ENCODE data around the gene UBE2QL1. TPM values are rescaled to one million over a fixed set of nuclear protein-coding genes. Genes with fewer than 3 reads are reported as not detected.

The UBE2QL1 gene
- total RNA-seq, 1 donor from 2014 or later = 0.52 TPM

DNA sequence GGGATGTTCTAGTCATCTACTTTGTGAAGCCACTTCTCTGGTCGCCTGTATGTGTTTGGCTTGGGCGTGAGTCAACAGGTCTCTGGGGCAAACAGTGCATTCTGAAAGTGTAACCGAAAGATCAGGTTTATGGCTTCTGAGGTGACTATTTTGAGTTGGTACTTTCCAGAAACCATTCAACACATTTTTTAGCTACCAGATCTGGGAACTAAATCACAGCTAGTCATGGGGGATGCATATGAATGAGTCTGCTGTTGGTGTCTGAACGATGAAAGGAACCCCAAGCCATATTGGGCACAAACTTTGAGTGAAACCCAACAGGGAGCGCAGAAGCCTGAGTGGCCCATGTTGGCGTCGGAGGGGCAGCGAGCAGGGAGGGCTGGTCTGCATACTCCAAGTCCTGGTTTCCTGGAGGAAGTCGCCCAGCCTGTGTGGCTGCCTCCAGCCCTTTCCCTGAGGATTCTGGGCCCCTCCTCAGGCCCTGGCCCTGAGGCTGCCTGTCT is 35.3 kb downstream of the UBE2QL1 start:
- no peaks in the 10 kb centered on the region for H3K27me3 ChIP-seq (ENCODE audit: control insufficient read depth in 3 of 3, insufficient read depth in 3 of 3, low read length in 3 of 3)
- H3K4me3 ChIP-seq (ENCODE audit: low read length in 3 of 3) = no peak overlapping the region
- no peak overlapping the region for H3K9ac ChIP-seq (ENCODE audit: low read depth in 1 of 3, low read length in 3 of 3)
- H3K4me1 ChIP-seq (ENCODE audit: control insufficient read depth in 3 of 3, insufficient read depth in 3 of 3, low read length in 3 of 3) = peaks cover 0 to 27% (median 23%) of the 10 kb centered on the region in 3 donors
- H3K27ac ChIP-seq (ENCODE audit: low read depth, low read length) = no peak overlapping the region
- H3K9me3 ChIP-seq (ENCODE audit: control insufficient read depth in 3 of 3, low read length in 3 of 3) = no peaks in the 10 kb centered on the region
- peaks cover 0 to 5% (median 0%) of the 10 kb centered on the region in 3 donors for H3K36me3 ChIP-seq (ENCODE audit: control insufficient read depth in 3 of 3, insufficient read depth in 3 of 3, low read length in 3 of 3)

DNA sequence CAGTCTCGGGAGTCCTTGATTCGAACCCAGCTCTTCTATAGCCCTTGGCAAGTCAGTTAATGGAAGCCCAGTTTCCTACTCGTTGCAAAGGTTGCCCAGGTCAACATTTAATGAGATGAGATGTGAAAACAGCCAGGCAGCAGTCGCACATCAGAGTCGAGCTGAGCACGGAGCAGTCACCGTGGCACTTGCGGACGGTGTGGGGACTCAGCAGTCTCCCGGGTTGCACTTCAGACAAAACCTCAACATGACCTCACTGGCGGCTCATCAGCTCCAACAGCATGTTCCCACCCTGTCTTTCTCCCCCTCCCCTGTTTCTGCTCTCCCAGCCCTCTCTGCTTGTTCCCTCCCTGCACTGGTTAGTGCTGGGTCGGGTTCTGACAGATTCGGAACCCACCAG is 35.8 kb downstream of the UBE2QL1 start:
- Histone ChIP-seq H3K27ac (ENCODE audit: low read depth, low read length) (no peak overlapping the region), H3K27me3 (ENCODE audit: control insufficient read depth in 3 of 3, insufficient read depth in 3 of 3, low read length in 3 of 3) (no peaks in the 10 kb centered on the region), H3K9ac (ENCODE audit: low read depth in 1 of 3, low read length in 3 of 3) (no peak overlapping the region)

DNA sequence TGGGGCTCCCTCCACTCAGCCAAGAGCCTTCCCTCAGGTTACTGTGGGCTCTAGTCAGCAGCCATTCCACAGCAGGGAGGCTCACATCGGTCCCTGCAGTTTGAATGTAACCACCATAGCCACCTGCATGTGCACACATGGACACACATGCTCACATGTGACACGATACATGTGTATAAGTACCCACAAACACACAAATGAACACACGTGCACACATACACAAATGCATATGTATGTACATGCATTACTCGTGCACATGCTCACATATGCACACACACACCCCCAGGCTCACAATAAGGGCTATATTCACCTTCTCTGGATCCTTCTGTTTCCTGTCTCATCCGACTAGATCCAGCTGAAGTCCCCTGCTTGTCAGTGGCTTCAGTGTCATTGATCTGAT is 36.2 kb downstream of the UBE2QL1 start:
- no peaks in the 10 kb centered on the region for H3K27me3 ChIP-seq (ENCODE audit: control insufficient read depth in 3 of 3, insufficient read depth in 3 of 3, low read length in 3 of 3)
- no peak overlapping the region for H3K4me3 ChIP-seq (ENCODE audit: low read length in 3 of 3)
- no peaks in the 10 kb centered on the region for H3K9me3 ChIP-seq (ENCODE audit: control insufficient read depth in 3 of 3, low read length in 3 of 3)
- peak overlapping the region in 1 of 3 donors; percentile 58 for H3K9ac ChIP-seq (ENCODE audit: low read depth in 1 of 3, low read length in 3 of 3)
- peaks cover 0 to 5% (median 0%) of the 10 kb centered on the region in 3 donors for H3K36me3 ChIP-seq (ENCODE audit: control insufficient read depth in 3 of 3, insufficient read depth in 3 of 3, low read length in 3 of 3)
- H3K27ac ChIP-seq (ENCODE audit: low read depth, low read length) = no peak overlapping the region
- H3K4me1 ChIP-seq (ENCODE audit: control insufficient read depth in 3 of 3, insufficient read depth in 3 of 3, low read length in 3 of 3) = peaks cover 0 to 26% (median 26%) of the 10 kb centered on the region in 3 donors

More for the DNA sequence above, 35.8 kb downstream of the UBE2QL1 start:
- Histone ChIP-seq H3K4me1 (ENCODE audit: control insufficient read depth in 3 of 3, insufficient read depth in 3 of 3, low read length in 3 of 3) (peaks cover 0 to 26% (median 24%) of the 10 kb centered on the region in 3 donors), H3K4me3 (ENCODE audit: low read length in 3 of 3) (no peak overlapping the region), H3K9me3 (ENCODE audit: control insufficient read depth in 3 of 3, low read length in 3 of 3) (no peaks in the 10 kb centered on the region), H3K36me3 (ENCODE audit: control insufficient read depth in 3 of 3, insufficient read depth in 3 of 3, low read length in 3 of 3) (peaks cover 0 to 5% (median 0%) of the 10 kb centered on the region in 3 donors)

DNA sequence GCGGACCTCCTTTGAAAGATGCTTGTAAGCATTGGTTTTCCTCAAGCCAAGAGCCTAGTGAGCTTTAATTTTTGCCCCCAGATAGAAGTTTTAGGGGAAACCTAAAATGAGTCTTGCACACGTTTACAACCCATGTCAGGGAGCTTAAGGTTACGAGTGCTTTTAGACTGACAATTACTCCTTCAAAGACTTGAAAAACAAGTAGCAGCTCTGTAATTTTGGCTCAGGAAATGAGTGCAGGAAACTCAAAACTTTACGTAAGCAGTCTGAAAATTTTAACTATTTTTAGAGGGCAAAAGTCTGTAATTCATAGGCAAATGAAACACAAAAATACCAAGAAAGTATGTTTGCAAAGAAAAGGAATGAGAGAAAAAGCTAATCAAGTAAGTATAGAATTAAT is 36.8 kb downstream of the UBE2QL1 start:
- Histone ChIP-seq H3K4me1 (ENCODE audit: control insufficient read depth in 3 of 3, insufficient read depth in 3 of 3, low read length in 3 of 3) (peaks cover 0 to 31% (median 28%) of the 10 kb centered on the region in 3 donors), H3K9ac (ENCODE audit: low read depth in 1 of 3, low read length in 3 of 3) (no peak overlapping the region), H3K4me3 (ENCODE audit: low read length in 3 of 3) (no peak overlapping the region), H3K9me3 (ENCODE audit: control insufficient read depth in 3 of 3, low read length in 3 of 3) (no peaks in the 10 kb centered on the region), H3K27me3 (ENCODE audit: control insufficient read depth in 3 of 3, insufficient read depth in 3 of 3, low read length in 3 of 3) (no peaks in the 10 kb centered on the region), H3K27ac (ENCODE audit: low read depth, low read length) (no peak overlapping the region), H3K36me3 (ENCODE audit: control insufficient read depth in 3 of 3, insufficient read depth in 3 of 3, low read length in 3 of 3) (peaks cover 0 to 5% (median 0%) of the 10 kb centered on the region in 3 donors)

DNA sequence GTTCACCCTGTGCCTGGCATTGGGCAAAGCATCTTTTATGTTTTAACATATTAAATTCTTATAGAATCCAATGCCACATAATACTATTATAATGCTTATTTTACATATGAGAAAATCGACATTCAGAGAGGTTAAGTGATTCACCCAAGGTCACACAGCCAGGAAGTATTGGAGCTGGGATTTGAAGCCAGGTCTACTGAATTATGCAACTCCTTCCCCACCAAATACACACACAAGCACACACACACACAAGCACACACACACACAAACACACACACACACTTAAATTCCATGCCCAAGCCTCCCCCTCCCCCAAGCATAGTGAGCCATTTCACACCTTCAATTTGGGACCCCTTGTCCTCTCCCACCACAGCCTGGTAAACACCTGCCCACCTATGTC is 37.4 kb downstream of the UBE2QL1 start:
- no peaks in the 10 kb centered on the region for H3K27me3 ChIP-seq (ENCODE audit: control insufficient read depth in 3 of 3, insufficient read depth in 3 of 3, low read length in 3 of 3)
- no peak overlapping the region for H3K9ac ChIP-seq (ENCODE audit: low read depth in 1 of 3, low read length in 3 of 3)
- no peak overlapping the region for H3K4me3 ChIP-seq (ENCODE audit: low read length in 3 of 3)
- peaks cover 0 to 5% (median 0%) of the 10 kb centered on the region in 3 donors for H3K36me3 ChIP-seq (ENCODE audit: control insufficient read depth in 3 of 3, insufficient read depth in 3 of 3, low read length in 3 of 3)
- H3K9me3 ChIP-seq (ENCODE audit: control insufficient read depth in 3 of 3, low read length in 3 of 3) = no peaks in the 10 kb centered on the region
- H3K4me1 ChIP-seq (ENCODE audit: control insufficient read depth in 3 of 3, insufficient read depth in 3 of 3, low read length in 3 of 3) = peaks cover 0 to 35% (median 33%) of the 10 kb centered on the region in 3 donors
- H3K27ac ChIP-seq (ENCODE audit: low read depth, low read length) = no peak overlapping the region

DNA sequence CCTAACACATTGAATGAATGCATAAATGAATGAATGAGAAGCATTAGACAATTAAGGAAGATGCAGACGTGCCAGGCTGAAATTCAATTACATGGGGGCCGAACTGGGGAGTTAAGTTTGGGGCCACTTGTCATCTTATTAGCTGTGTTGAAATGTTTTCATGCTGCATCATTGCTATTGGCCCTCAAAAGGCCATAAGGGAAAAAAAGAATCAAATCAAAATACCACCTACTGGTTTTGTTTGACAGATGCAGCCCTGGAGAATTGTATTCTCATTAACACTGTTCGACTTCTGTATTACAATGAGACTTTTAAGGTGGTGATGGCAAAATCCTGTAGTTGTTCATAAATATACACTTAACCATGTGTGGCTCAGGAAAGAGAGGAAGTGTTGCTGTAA is 38.4 kb downstream of the UBE2QL1 start:
- H3K9ac ChIP-seq (ENCODE audit: low read depth in 1 of 3, low read length in 3 of 3) = no peak overlapping the region
- H3K4me3 ChIP-seq (ENCODE audit: low read length in 3 of 3) = no peak overlapping the region
- peaks cover 6 to 44% (median 42%) of the 10 kb centered on the region in 3 donors for H3K4me1 ChIP-seq (ENCODE audit: control insufficient read depth in 3 of 3, insufficient read depth in 3 of 3, low read length in 3 of 3)
- H3K36me3 ChIP-seq (ENCODE audit: control insufficient read depth in 3 of 3, insufficient read depth in 3 of 3, low read length in 3 of 3) = peaks cover 0 to 10% (median 5%) of the 10 kb centered on the region in 3 donors
- no peak overlapping the region for H3K27ac ChIP-seq (ENCODE audit: low read depth, low read length)
- no peaks in the 10 kb centered on the region for H3K27me3 ChIP-seq (ENCODE audit: control insufficient read depth in 3 of 3, insufficient read depth in 3 of 3, low read length in 3 of 3)
- H3K9me3 ChIP-seq (ENCODE audit: control insufficient read depth in 3 of 3, low read length in 3 of 3) = no peaks in the 10 kb centered on the region

GRCh38 chr5:6488021-6488420 is 39.4 kb downstream of the UBE2QL1 start:
- Histone ChIP-seq H3K36me3 (ENCODE audit: control insufficient read depth in 3 of 3, insufficient read depth in 3 of 3, low read length in 3 of 3) (peaks cover 0 to 7% (median 6%) of the 10 kb centered on the region in 3 donors), H3K9me3 (ENCODE audit: control insufficient read depth in 3 of 3, low read length in 3 of 3) (no peaks in the 10 kb centered on the region), H3K4me1 (ENCODE audit: control insufficient read depth in 3 of 3, insufficient read depth in 3 of 3, low read length in 3 of 3) (peaks cover 6 to 47% (median 46%) of the 10 kb centered on the region in 3 donors), H3K9ac (ENCODE audit: low read depth in 1 of 3, low read length in 3 of 3) (no peak overlapping the region), H3K4me3 (ENCODE audit: low read length in 3 of 3) (no peak overlapping the region), H3K27ac (ENCODE audit: low read depth, low read length) (no peak overlapping the region), H3K27me3 (ENCODE audit: control insufficient read depth in 3 of 3, insufficient read depth in 3 of 3, low read length in 3 of 3) (no peaks in the 10 kb centered on the region)

- Histone ChIP-seq H3K27me3 (ENCODE audit: control insufficient read depth in 3 of 3, insufficient read depth in 3 of 3, low read length in 3 of 3) (no peaks in the 10 kb centered on the region), H3K4me3 (ENCODE audit: low read length in 3 of 3) (peak overlapping the region in 1 of 3 donors; percentile 4), H3K4me1 (ENCODE audit: control insufficient read depth in 3 of 3, insufficient read depth in 3 of 3, low read length in 3 of 3) (peaks cover 6 to 40% (median 36%) of the 10 kb centered on the region in 3 donors), H3K36me3 (ENCODE audit: control insufficient read depth in 3 of 3, insufficient read depth in 3 of 3, low read length in 3 of 3) (peaks cover 0 to 10% (median 10%) of the 10 kb centered on the region in 3 donors), H3K9me3 (ENCODE audit: control insufficient read depth in 3 of 3, low read length in 3 of 3) (no peaks in the 10 kb centered on the region), H3K9ac (ENCODE audit: low read depth in 1 of 3, low read length in 3 of 3) (no peak overlapping the region), H3K27ac (ENCODE audit: low read depth, low read length) (no peak overlapping the region)
Observed at GRCh38 chr5:6489643-6490185, 41.1 kb downstream of the UBE2QL1 start.

GRCh38 chr5:6490246-6490645 is 41.6 kb downstream of the UBE2QL1 start:
- Histone ChIP-seq H3K27ac (ENCODE audit: low read depth, low read length) (no peak overlapping the region), H3K4me1 (ENCODE audit: control insufficient read depth in 3 of 3, insufficient read depth in 3 of 3, low read length in 3 of 3) (peaks cover 6 to 40% (median 32%) of the 10 kb centered on the region in 3 donors), H3K4me3 (ENCODE audit: low read length in 3 of 3) (peak overlapping the region in 1 of 3 donors; percentile 4)

GRCh38 chr5:6490693-6491092 is 42.0 kb downstream of the UBE2QL1 start:
- no peaks in the 10 kb centered on the region for H3K9me3 ChIP-seq (ENCODE audit: control insufficient read depth in 3 of 3, low read length in 3 of 3)
- H3K9ac ChIP-seq (ENCODE audit: low read depth in 1 of 3, low read length in 3 of 3) = no peak overlapping the region
- no peaks in the 10 kb centered on the region for H3K27me3 ChIP-seq (ENCODE audit: control insufficient read depth in 3 of 3, insufficient read depth in 3 of 3, low read length in 3 of 3)
- peaks cover 0 to 10% (median 10%) of the 10 kb centered on the region in 3 donors for H3K36me3 ChIP-seq (ENCODE audit: control insufficient read depth in 3 of 3, insufficient read depth in 3 of 3, low read length in 3 of 3)
- H3K4me1 ChIP-seq (ENCODE audit: control insufficient read depth in 3 of 3, insufficient read depth in 3 of 3, low read length in 3 of 3) = peaks cover 6 to 40% (median 32%) of the 10 kb centered on the region in 3 donors
- H3K4me3 ChIP-seq (ENCODE audit: low read length in 3 of 3) = no peak overlapping the region
- no peak overlapping the region for H3K27ac ChIP-seq (ENCODE audit: low read depth, low read length)

More at GRCh38 chr5:6490246-6490645, 41.6 kb downstream of the UBE2QL1 start:
- H3K27me3 ChIP-seq (ENCODE audit: control insufficient read depth in 3 of 3, insufficient read depth in 3 of 3, low read length in 3 of 3) = no peaks in the 10 kb centered on the region
- H3K9me3 ChIP-seq (ENCODE audit: control insufficient read depth in 3 of 3, low read length in 3 of 3) = no peaks in the 10 kb centered on the region
- peak overlapping the region in 1 of 3 donors; percentile 2 for H3K9ac ChIP-seq (ENCODE audit: low read depth in 1 of 3, low read length in 3 of 3)
- H3K36me3 ChIP-seq (ENCODE audit: control insufficient read depth in 3 of 3, insufficient read depth in 3 of 3, low read length in 3 of 3) = peaks cover 0 to 10% (median 10%) of the 10 kb centered on the region in 3 donors
